Breast epithelium (tissue), 4 donors: ENCODE data around the gene PHRF1. TPM values are rescaled to one million over a fixed set of nuclear protein-coding genes. Genes with fewer than 3 reads are reported as not detected.

Source experiments
- DNase-seq, 2 donors: peaks; one replicate each; pipeline ENCODE4 v3.0.0-alpha.2; 2019; ENCODE audit warnings: low spot score in 2 of 2
- H3K27ac ChIP-seq, 2 donors: fragments of 200-600 bp; sonication (generic) in 1 of 2; one replicate each; pipeline ENCODE4 v1.5.1; 2016 to 2019; ENCODE audit warnings: mild to moderate bottlenecking in 1 of 2
- H3K27me3 ChIP-seq, 2 donors: fragments of 200-600 bp; sonication (generic) in 1 of 2; one replicate each; pipeline versions ENCODE4 v1.5.1 to v1.6.0; 2017 to 2019; ENCODE audit warnings: control low read depth in 1 of 2, mild to moderate bottlenecking in 1 of 2
- H3K36me3 ChIP-seq: fragments of 200-600 bp; one replicate; pipeline ENCODE4 v1.5.1; 2019
- H3K4me1 ChIP-seq, 2 donors: fragments of 200-600 bp; sonication (generic); one replicate each; pipeline ENCODE4 v1.5.1; 2016 to 2019; ENCODE audit warnings: control low read depth in 1 of 2
- H3K4me3 ChIP-seq, 3 donors: fragments of 200-600 bp; sonication (generic); 1 replicate in 2 of 3; 2 replicates in 1 of 3; pipeline ENCODE4 v1.5.1; 2016 to 2019; ENCODE audit warnings: mild to moderate bottlenecking in 3 of 3, moderate library complexity in 2 of 3
- H3K9me3 ChIP-seq, 2 donors: fragments of 200-600 bp; sonication (generic) in 1 of 2; one replicate each; pipeline ENCODE4 v1.5.1; 2016 to 2019; ENCODE audit warnings: control low read depth in 1 of 2
- CTCF ChIP-seq, 3 donors: fragments of 450-650 bp; IDR thresholded peaks; one replicate each; pipeline ENCODE4 v1.5.1; 2016 to 2017; ENCODE audit warnings: antibody characterized with exemption in 3 of 3, mild to moderate bottlenecking in 3 of 3, moderate library complexity in 3 of 3
- POLR2A ChIP-seq: fragments of 450-650 bp; IDR thresholded peaks from one replicate; pipeline ENCODE4 v1.6.1; 2016; ENCODE audit warnings: antibody characterized with exemption, mild to moderate bottlenecking, moderate library complexity
- POLR2AphosphoS5 ChIP-seq, 3 donors: sonication (generic); formaldehyde crosslinking; IDR thresholded peaks; one replicate each; pipeline ENCODE4 v1.6.1; 2017; ENCODE audit warnings: antibody characterized with exemption in 3 of 3
- intact Hi-C: fragments of 100-400 bp; cut with DNase I; formaldehyde crosslinking; loops from one replicate; pipeline ENCODE4 v1.15.1; 2023; ENCODE audit warnings: low total_unique reads
- total RNA-seq, 3 donors: library from RNA; depleted of rRNA; stranded (reverse); fragments of >200 nt; gene quantifications; one replicate each; pipeline ENCODE4 v1.1.0, GENCODE V29; 2016

PHRF1 gene
- total RNA-seq, 3 donors from 2014 or later, result 18.6 to 22.1 (median 21.3) TPM

GRCh38 chr11:605286-606129 lies 29.2 kb downstream of the PHRF1 start:
- peak overlapping the region; percentile 74 to 82 for H3K27ac ChIP-seq
- no peaks in the 10 kb centered on the region for H3K27me3 ChIP-seq
- TF ChIP-seq CTCF (IDR thresholded peaks at IDR 0.05) (no peak), POLR2A (no peak)

GRCh38 chr11:606245-606644 lies 30.0 kb downstream of the PHRF1 start:
- Histone ChIP-seq H3K27me3 (no peaks in the 10 kb centered on the region), H3K4me3 (no peak overlapping the region), H3K4me1 (no peaks in the 10 kb centered on the region), H3K36me3 (peaks cover 11% of the 10 kb centered on the region), H3K27ac (peak overlapping the region; percentile 74 to 82), H3K9me3 (no peaks in the 10 kb centered on the region)
- DNase-seq, result peak; percentile 69 to 80
- intact Hi-C loops, result no loop called here
- TF ChIP-seq CTCF (IDR thresholded peaks at IDR 0.05) (no peak), POLR2AphosphoS5 (IDR thresholded peaks at IDR 0.05) (no peak)

More at GRCh38 chr11:605286-606129, 29.2 kb downstream of the PHRF1 start:
- no peak overlapping the region for H3K4me3 ChIP-seq
- DNase-seq, result no peak
- H3K4me1 ChIP-seq, result no peaks in the 10 kb centered on the region
- no peaks in the 10 kb centered on the region for H3K9me3 ChIP-seq
- H3K36me3 ChIP-seq, result peaks cover 11% of the 10 kb centered on the region
- intact Hi-C loops, result no loop called here

GRCh38 chr11:607020-607780 lies 30.9 kb downstream of the PHRF1 start:
- Histone ChIP-seq H3K27me3 (no peaks in the 10 kb centered on the region), H3K4me1 (no peaks in the 10 kb centered on the region), H3K9me3 (no peaks in the 10 kb centered on the region), H3K36me3 (peaks cover 11% of the 10 kb centered on the region), H3K4me3 (no peak overlapping the region), H3K27ac (peak overlapping the region; percentile 74 to 82)
- DNase-seq, result no peak
- TF ChIP-seq POLR2AphosphoS5 (IDR thresholded peaks at IDR 0.05) (no peak), POLR2A (no peak), CTCF (IDR thresholded peaks at IDR 0.05) (no peak)
- intact Hi-C loops, result no loop called here

- no peak for TF ChIP-seq CTCF (IDR thresholded peaks at IDR 0.05)
- TF ChIP-seq POLR2AphosphoS5 (IDR thresholded peaks at IDR 0.05), result no peak
- no peak for TF ChIP-seq POLR2A
- H3K27me3 ChIP-seq, result no peaks in the 10 kb centered on the region
- intact Hi-C loops, result no loop called here
- DNase-seq, result no peak
- no peak overlapping the region for H3K27ac ChIP-seq
- H3K9me3 ChIP-seq, result no peaks in the 10 kb centered on the region
- H3K4me1 ChIP-seq, result no peaks in the 10 kb centered on the region
- H3K4me3 ChIP-seq, result no peak overlapping the region
- peaks cover 11% of the 10 kb centered on the region for H3K36me3 ChIP-seq
Observed at GRCh38 chr11:607971-608659, 31.8 kb downstream of the PHRF1 start.
